IgD-negative memory B cell (primary cell): ENCODE data around the gene ISM1. TPM values are rescaled to one million over a fixed set of nuclear protein-coding genes. Genes with fewer than 3 reads are reported as not detected.

ENCODE experiments used
- H3K27ac Mint-ChIP-seq, 3 donors: one replicate each; pipeline ENCODE4 v1.8.0; 2020 to 2022; ENCODE audit warnings: mild to moderate bottlenecking in 3 of 3, mixed read lengths in 3 of 3, moderate library complexity in 1 of 3
- H3K27me3 Mint-ChIP-seq: one replicate; pipeline ENCODE4 v1.8.0; 2021; ENCODE audit warnings: mixed read lengths
- H3K36me3 Mint-ChIP-seq: one replicate; pipeline ENCODE4 v1.8.0; 2020; ENCODE audit warnings: mild to moderate bottlenecking, mixed read lengths
- H3K4me1 Mint-ChIP-seq, 3 donors: one replicate each; pipeline ENCODE4 v1.8.0; 2020 to 2022; ENCODE audit warnings: mixed read lengths in 3 of 3, mild to moderate bottlenecking in 1 of 3
- H3K4me3 Mint-ChIP-seq, 4 donors: one replicate each; pipeline ENCODE4 v1.8.0; 2020 to 2022; ENCODE audit warnings: mild to moderate bottlenecking in 4 of 4, mixed read lengths in 4 of 4, moderate library complexity in 3 of 4
- H3K9me3 Mint-ChIP-seq, 3 donors: one replicate each; pipeline ENCODE4 v1.8.0; 2020 to 2021; ENCODE audit warnings: mixed read lengths in 3 of 3, mild to moderate bottlenecking in 1 of 3
- polyA plus RNA-seq: library from polyadenylated mRNA; unstranded; fragments of 300-500 nt; fragmentation: Illumina TruSeq; gene quantifications from one replicate; pipeline ENCODE4 v1.2.3, GENCODE V29; 2021

Gene ISM1
- polyA plus RNA-seq, 1 donor from 2014 or later = 0.13 TPM

DNA sequence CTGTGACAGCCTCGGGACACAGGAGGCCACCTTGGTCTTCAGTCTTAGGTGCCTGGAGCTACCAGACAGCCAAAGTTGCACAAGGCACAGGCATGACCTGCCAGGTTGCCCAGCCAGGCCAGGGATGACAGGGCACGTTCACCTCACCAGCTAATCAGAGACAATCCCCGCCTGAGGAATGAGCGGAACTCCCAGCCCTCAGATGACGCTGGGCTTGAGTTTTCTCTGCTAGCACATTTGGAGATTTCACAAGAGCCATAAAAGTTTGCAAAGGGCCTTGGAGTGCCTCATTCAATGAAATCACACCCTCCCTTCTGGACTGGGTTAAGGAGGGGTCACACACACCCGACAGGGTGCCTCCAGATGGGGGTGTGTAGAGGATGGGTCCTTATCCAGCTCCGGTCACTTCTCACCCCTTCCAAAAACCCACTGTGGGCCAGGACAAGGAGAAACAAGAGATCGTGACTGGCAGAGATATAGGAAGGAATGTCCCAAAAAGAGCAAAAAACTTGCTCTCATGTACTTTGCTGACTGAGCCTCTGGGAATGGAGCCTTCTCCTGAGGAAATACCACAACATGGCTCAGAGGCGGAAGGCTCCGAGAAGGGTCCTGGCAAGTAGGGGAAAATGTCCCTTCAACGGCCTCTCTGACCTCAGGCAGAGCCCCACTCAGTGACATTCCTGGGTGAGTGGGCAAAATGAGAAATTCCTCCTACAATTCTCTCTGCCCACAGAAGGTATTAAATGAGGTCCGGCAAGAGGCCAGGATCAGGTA is 121.6 kb downstream of the ISM1 start:
- Mint-ChIP-seq H3K9me3 (peaks cover 0 to 3% (median 0%) of the 10 kb centered on the region in 3 donors), H3K27me3 (no peaks in the 10 kb centered on the region), H3K4me1 (no peaks in the 10 kb centered on the region), H3K4me3 (no peak overlapping the region), H3K36me3 (no peaks in the 10 kb centered on the region), H3K27ac (no peak overlapping the region)

DNA sequence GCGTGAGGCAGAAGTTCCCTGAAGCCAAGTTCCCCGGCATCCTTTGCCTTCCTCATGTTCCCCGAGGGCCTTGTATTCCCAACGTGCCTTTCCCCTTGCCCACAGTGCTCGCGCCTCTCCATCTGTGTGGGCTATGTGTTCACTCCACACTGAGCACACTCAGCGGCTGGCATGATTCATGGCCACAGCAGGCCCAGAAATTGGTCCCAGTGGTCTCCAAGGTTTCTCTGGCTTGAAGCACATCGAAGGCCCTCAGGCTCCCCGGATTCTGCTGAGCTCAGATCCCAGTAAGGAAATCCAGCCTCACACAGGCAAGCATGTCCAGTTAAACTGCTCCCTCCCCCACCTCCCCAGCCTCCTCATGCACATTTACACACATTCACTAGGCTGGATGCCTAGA is 123.6 kb downstream of the ISM1 start:
- no peak overlapping the region for H3K4me3 Mint-ChIP-seq
- H3K27me3 Mint-ChIP-seq = no peaks in the 10 kb centered on the region
- H3K27ac Mint-ChIP-seq = no peak overlapping the region
- H3K4me1 Mint-ChIP-seq = no peaks in the 10 kb centered on the region
- H3K36me3 Mint-ChIP-seq = no peaks in the 10 kb centered on the region
- peaks cover 0 to 3% (median 0%) of the 10 kb centered on the region in 3 donors for H3K9me3 Mint-ChIP-seq

DNA sequence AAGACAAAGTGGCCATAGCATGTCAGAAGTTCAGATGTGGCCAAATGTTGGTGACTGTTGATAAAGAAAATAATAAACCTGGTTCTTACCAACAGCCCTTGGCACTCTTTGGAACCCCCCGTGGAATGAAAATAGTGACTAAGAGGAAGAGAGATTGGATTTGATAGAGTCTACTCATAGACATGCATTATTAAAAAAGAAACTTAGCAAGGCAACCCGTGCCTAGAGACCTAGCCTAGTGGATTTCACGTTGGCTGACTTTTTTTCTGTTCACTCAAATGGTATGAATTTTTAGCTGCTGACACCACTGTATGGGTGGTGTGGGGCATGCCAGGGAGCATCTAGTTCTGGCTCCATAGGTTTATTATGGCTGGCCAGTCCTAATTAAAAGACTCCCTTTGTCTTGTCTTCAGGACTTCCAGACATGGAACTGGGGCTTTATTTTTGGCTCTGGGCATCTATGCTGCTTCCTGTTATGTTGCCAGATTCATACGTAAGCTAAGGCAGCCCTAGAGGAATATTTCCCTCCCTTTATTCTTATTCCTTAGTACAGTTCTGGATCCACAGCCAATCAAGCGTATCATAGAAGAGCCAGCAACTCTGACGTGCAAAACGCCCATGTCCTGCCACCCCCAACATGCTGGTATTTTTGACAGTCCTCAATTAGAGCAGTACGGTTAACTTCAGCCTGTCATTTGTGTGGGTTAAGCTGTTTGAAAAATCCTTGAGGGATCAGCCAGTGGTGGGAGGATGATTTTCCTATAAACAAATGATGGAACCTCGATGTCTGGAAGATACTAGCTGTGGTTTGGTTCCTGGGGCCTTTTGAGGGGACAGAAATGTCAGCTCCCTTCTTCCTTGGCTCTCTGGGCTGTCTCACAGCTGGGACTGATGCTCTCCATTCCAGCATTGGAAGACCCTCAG is 127.5 kb downstream of the ISM1 start:
- Mint-ChIP-seq H3K4me1 (no peaks in the 10 kb centered on the region), H3K9me3 (peaks cover 0 to 3% (median 0%) of the 10 kb centered on the region in 3 donors), H3K27me3 (no peaks in the 10 kb centered on the region)

DNA sequence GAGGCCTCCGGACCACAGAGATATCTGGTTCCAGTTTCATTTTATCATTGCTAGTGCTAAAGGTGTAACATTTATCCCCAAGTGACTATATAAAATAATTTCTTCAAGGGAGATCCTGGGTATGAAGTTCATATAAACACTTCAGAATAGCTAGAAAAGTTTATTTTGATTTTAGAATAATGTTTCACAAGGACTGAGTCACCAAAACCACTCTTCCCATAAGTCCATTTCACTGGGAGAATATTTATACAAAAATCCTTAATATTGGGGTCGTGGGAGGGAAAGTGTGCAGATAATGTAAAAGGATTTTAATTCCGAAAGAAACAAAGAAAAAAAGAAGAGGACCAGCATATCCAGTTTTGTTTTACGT is 128.1 kb downstream of the ISM1 start:
- Mint-ChIP-seq H3K4me1 (no peaks in the 10 kb centered on the region), H3K36me3 (no peaks in the 10 kb centered on the region), H3K27me3 (no peaks in the 10 kb centered on the region), H3K4me3 (no peak overlapping the region), H3K27ac (no peak overlapping the region), H3K9me3 (no peaks in the 10 kb centered on the region)

More for the DNA sequence above, 127.5 kb downstream of the ISM1 start:
- Mint-ChIP-seq H3K27ac (no peak overlapping the region), H3K4me3 (no peak overlapping the region), H3K36me3 (no peaks in the 10 kb centered on the region)

Other genes with a start within 250 kb of the ISM1 start
- gene SPTLC3, start 212.3 kb upstream of the ISM1 start, polyA plus RNA-seq = not detected